ENCODE data around the gene RHOBTB3. TPM values are rescaled to one million over a fixed set of nuclear protein-coding genes. Genes with fewer than 3 reads are reported as not detected.

Gene RHOBTB3
- total RNA-seq, 1 donor, result 314 TPM

DNA sequence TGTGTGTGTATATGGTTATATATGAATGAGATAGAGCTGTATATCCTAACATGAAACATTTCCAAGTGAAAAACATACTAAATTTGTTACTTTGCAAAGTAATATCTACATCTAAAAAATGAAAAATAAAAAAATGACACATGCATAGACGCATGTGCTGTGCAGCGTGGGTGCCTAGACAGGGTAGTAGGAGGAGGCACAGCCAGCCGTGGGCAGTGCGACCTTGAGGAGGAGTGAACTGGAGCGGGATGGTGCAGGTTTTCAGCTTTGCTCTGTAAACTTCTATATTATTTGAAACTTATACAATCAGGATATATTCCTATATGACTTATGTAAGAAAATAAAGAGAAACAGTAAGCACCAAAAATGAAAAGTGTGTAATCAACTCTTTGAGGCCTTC lies 106.4 kb downstream of the RHOBTB3 start:
- Histone ChIP-seq H3K27me3 (ENCODE audit: insufficient read depth, low read length) (no peaks in the 10 kb centered on the region), H2AFZ (ENCODE audit: low read length) (no peak overlapping the region), H3K4me2 (ENCODE audit: insufficient read depth, low read length) (no peak overlapping the region), H3K36me3 (ENCODE audit: insufficient read depth, low read length) (no peaks in the 10 kb centered on the region), H4K20me1 (ENCODE audit: insufficient read depth, low read length) (no peaks in the 10 kb centered on the region), H3K27ac (ENCODE audit: low read depth, low read length) (no peak overlapping the region), H3K79me2 (ENCODE audit: insufficient read depth, low read length) (no peaks in the 10 kb centered on the region), H3K9me3 (ENCODE audit: low read depth, low read length) (no peaks in the 10 kb centered on the region), H3K4me1 (ENCODE audit: insufficient read depth, low read length) (peaks cover 25% of the 10 kb centered on the region), H3K4me3 (ENCODE audit: insufficient read depth, low read length) (no peak overlapping the region)
- TF ChIP-seq, protein P1, sequence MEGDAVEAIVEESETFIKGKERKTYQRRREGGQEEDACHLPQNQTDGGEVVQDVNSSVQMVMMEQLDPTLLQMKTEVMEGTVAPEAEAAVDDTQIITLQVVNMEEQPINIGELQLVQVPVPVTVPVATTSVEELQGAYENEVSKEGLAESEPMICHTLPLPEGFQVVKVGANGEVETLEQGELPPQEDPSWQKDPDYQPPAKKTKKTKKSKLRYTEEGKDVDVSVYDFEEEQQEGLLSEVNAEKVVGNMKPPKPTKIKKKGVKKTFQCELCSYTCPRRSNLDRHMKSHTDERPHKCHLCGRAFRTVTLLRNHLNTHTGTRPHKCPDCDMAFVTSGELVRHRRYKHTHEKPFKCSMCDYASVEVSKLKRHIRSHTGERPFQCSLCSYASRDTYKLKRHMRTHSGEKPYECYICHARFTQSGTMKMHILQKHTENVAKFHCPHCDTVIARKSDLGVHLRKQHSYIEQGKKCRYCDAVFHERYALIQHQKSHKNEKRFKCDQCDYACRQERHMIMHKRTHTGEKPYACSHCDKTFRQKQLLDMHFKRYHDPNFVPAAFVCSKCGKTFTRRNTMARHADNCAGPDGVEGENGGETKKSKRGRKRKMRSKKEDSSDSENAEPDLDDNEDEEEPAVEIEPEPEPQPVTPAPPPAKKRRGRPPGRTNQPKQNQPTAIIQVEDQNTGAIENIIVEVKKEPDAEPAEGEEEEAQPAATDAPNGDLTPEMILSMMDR (IDR thresholded peaks at IDR 0.05; ENCODE audit: extremely low read depth, low read depth, low read length), result no peak
- DNase-seq (ENCODE audit: insufficient read length, low spot score, missing footprints), result no peak

- no peak for DNase-seq (ENCODE audit: insufficient read length, low spot score, missing footprints)
Observed at GRCh38 chr5:95838001-95838520, 106.9 kb downstream of the RHOBTB3 start.

GRCh38 chr5:95838556-95838955 lies 107.4 kb downstream of the RHOBTB3 start:
- no peaks in the 10 kb centered on the region for H3K27me3 ChIP-seq (ENCODE audit: insufficient read depth, low read length)
- no peak for DNase-seq (ENCODE audit: insufficient read length, low spot score, missing footprints)
- peak overlapping the region; percentile 12 for H2AFZ ChIP-seq (ENCODE audit: low read length)
- no peaks in the 10 kb centered on the region for H3K9me3 ChIP-seq (ENCODE audit: low read depth, low read length)
- H3K36me3 ChIP-seq (ENCODE audit: insufficient read depth, low read length), result no peaks in the 10 kb centered on the region
- TF ChIP-seq, protein P1 (IDR thresholded peaks at IDR 0.05; ENCODE audit: extremely low read depth, low read depth, low read length), result no peak
- H3K79me2 ChIP-seq (ENCODE audit: insufficient read depth, low read length), result no peaks in the 10 kb centered on the region
- no peak overlapping the region for H3K4me3 ChIP-seq (ENCODE audit: insufficient read depth, low read length)
- H3K4me1 ChIP-seq (ENCODE audit: insufficient read depth, low read length), result peaks cover 35% of the 10 kb centered on the region
- no peak overlapping the region for H3K4me2 ChIP-seq (ENCODE audit: insufficient read depth, low read length)
- no peaks in the 10 kb centered on the region for H4K20me1 ChIP-seq (ENCODE audit: insufficient read depth, low read length)
- H3K27ac ChIP-seq (ENCODE audit: low read depth, low read length), result no peak overlapping the region

More at GRCh38 chr5:95838001-95838520, 106.9 kb downstream of the RHOBTB3 start:
- H3K36me3 ChIP-seq (ENCODE audit: insufficient read depth, low read length), result no peaks in the 10 kb centered on the region
- H3K4me3 ChIP-seq (ENCODE audit: insufficient read depth, low read length), result no peak overlapping the region
- no peak overlapping the region for H2AFZ ChIP-seq (ENCODE audit: low read length)
- TF ChIP-seq, protein P1 (IDR thresholded peaks at IDR 0.05; ENCODE audit: extremely low read depth, low read depth, low read length), result no peak
- H3K9me3 ChIP-seq (ENCODE audit: low read depth, low read length), result no peaks in the 10 kb centered on the region
- H3K27ac ChIP-seq (ENCODE audit: low read depth, low read length), result no peak overlapping the region
- no peaks in the 10 kb centered on the region for H3K79me2 ChIP-seq (ENCODE audit: insufficient read depth, low read length)
- H3K4me1 ChIP-seq (ENCODE audit: insufficient read depth, low read length), result peaks cover 30% of the 10 kb centered on the region
- no peaks in the 10 kb centered on the region for H4K20me1 ChIP-seq (ENCODE audit: insufficient read depth, low read length)
- no peak overlapping the region for H3K4me2 ChIP-seq (ENCODE audit: insufficient read depth, low read length)
- H3K27me3 ChIP-seq (ENCODE audit: insufficient read depth, low read length), result no peaks in the 10 kb centered on the region

DNA sequence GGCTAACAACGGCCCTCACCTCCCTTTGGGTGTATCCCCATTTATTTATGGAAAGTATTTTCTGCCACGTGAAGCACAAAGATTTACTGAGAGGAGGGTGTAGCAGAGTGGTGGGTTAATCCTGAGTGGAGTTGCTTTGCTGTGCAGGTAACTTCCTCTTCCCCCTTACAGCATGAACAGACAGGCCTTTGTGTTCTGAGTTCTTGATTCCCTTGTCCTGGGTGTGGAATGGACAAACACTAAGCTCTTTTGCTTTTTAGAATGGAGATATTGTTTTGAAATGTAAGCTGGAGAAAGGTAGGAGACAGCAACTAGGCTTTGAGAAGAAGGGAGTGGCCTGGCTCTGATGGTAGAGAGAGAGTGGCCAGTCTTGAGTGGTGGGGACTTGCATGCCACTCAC lies 108.5 kb downstream of the RHOBTB3 start:
- no peak for DNase-seq (ENCODE audit: insufficient read length, low spot score, missing footprints)
- Histone ChIP-seq H3K79me2 (ENCODE audit: insufficient read depth, low read length) (no peaks in the 10 kb centered on the region), H2AFZ (ENCODE audit: low read length) (no peak overlapping the region), H3K9me3 (ENCODE audit: low read depth, low read length) (no peaks in the 10 kb centered on the region), H3K4me2 (ENCODE audit: insufficient read depth, low read length) (no peak overlapping the region), H3K27ac (ENCODE audit: low read depth, low read length) (no peak overlapping the region), H3K27me3 (ENCODE audit: insufficient read depth, low read length) (no peaks in the 10 kb centered on the region), H3K4me1 (ENCODE audit: insufficient read depth, low read length) (peaks cover 33% of the 10 kb centered on the region), H3K36me3 (ENCODE audit: insufficient read depth, low read length) (no peaks in the 10 kb centered on the region), H4K20me1 (ENCODE audit: insufficient read depth, low read length) (no peaks in the 10 kb centered on the region), H3K4me3 (ENCODE audit: insufficient read depth, low read length) (no peak overlapping the region)
- TF ChIP-seq, protein P1 (IDR thresholded peaks at IDR 0.05; ENCODE audit: extremely low read depth, low read depth, low read length), result no peak

All from osteoblast (primary cell).